ENCODE data around the gene SNAPC5. TPM values are rescaled to one million over a fixed set of nuclear protein-coding genes. Genes with fewer than 3 reads are reported as not detected.
A peak's percentile ranks its signal among the peaks of the same experiment; 100 is the strongest.

The SNAPC5 gene
- total RNA-seq, 1 experiment from 2014 or later = 44.9 TPM

GRCh38 chr15:66456211-66456610, 41.4 kb downstream of the SNAPC5 start:
- peak; percentile 66 for DNase-seq (ENCODE audit: low read depth)

GRCh38 chr15:66454143-66454542, 43.4 kb downstream of the SNAPC5 start:
- DNase-seq (ENCODE audit: low read depth) = peak; percentile 53

DNA sequence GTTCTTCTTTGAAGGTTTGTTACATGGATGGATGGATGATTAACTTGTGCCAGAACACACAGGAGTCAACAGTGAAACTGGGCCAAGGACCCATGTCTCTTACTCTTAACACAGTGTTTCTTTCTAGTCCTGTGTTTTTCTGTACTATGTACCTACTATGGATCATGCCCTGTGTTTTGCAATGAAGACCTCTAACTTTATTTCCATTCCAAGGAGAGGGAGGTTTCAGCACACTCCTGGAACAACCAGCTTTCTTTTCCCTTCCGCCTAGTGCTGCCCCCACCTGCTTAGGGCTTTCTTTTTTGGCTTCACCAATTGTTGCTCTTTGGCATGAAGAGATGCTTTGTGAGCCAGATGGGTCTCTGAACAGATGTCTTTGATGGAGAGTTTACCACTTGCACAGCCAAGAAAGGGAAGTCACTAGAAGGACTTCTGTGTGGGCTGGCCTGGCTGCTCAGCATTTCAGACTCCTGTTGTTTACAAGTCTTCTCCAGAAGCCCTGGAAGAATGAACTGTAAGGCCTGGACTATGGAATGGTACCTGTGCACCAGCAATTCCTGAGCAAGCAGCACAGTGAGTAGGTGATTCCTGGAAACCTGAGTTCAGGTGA, 44.5 kb downstream of the SNAPC5 start:
- no peak for DNase-seq (ENCODE audit: low read depth)

DNA sequence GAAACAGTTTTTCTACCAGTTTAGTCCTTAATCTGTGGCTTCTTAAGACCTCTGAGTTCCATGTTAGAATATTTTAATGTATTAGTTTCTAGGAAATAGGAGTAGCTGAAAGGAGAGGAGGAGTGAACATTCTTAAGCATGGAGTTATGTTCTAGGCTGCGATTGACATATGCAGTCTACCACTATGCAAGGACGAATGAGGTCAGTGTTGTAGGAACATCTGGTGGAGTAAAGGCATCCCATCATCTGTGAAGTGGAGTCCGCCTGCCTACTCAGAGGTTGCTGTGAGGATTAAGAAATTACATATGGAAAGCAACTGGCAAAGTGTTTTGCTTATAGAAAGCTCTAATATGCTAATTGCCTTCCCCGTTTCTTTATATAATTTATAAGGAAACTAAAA, 45.1 kb downstream of the SNAPC5 start:
- no peak for DNase-seq (ENCODE audit: low read depth)

Other genes with a start within 250 kb of the SNAPC5 start
- 0.02 TPM in 1 of 2 replicates, not detected in the other for gene MEGF11, start 244.0 kb downstream of the SNAPC5 start, total RNA-seq (2014; rRNA removed; shearing (Covaris generic))
- 9.9 and 11.4 TPM in 2 replicates for gene DIS3L, start 204.2 kb downstream of the SNAPC5 start, total RNA-seq (2014; rRNA removed; shearing (Covaris generic))
- gene TIPIN, start 141.1 kb downstream of the SNAPC5 start, total RNA-seq (2014; rRNA removed; shearing (Covaris generic)) = 17.9 and 25.2 TPM in 2 replicates
- gene MAP2K1, start 110.8 kb downstream of the SNAPC5 start, total RNA-seq (2014; rRNA removed; shearing (Covaris generic)) = 49.0 and 65.6 TPM in 2 replicates
- gene RPL4, start 7.1 kb upstream of the SNAPC5 start, total RNA-seq (2014; rRNA removed; shearing (Covaris generic)) = 2,422 and 2,963 TPM in 2 replicates
- gene ZWILCH, start 7.6 kb upstream of the SNAPC5 start, total RNA-seq (2014; rRNA removed; shearing (Covaris generic)) = 27.2 and 53.5 TPM in 2 replicates
- 4.6 and 7.6 TPM in 2 replicates for gene LCTL, start 68.2 kb upstream of the SNAPC5 start, total RNA-seq (2014; rRNA removed; shearing (Covaris generic))
- gene SMAD6, start 204.5 kb upstream of the SNAPC5 start, total RNA-seq (2014; rRNA removed; shearing (Covaris generic)) = 8.0 and 12.7 TPM in 2 replicates